HepG2 (cell line): ENCODE measurements around the gene CPED1. TPM values are rescaled to one million over a fixed set of nuclear protein-coding genes. Genes with fewer than 3 reads are reported as not detected.
A peak's percentile ranks its signal among the peaks of the same experiment; 100 is the strongest.

Experiments
- ARID4A ChIP-seq: sonication (generic); formaldehyde crosslinking; IDR thresholded peaks from 2 replicates; pipeline ENCODE4 v1.5.0; 2020; ENCODE audit warnings: mild to moderate bottlenecking, missing genetic modification reagents, borderline replicate concordance
- ARID5B ChIP-seq: IDR thresholded peaks from 2 replicates; pipeline ENCODE4 v1.4.0; 2020; ENCODE audit warnings: mild to moderate bottlenecking, missing genetic modification reagents
- FOXM1 ChIP-seq: sonication (generic); formaldehyde crosslinking; IDR thresholded peaks from 2 replicates; pipeline ENCODE4 v1.5.0; 2020; ENCODE audit warnings: missing genetic modification reagents
- HNRNPLL ChIP-seq: fragments of 200-400 bp; formaldehyde crosslinking; IDR thresholded peaks from 2 replicates; pipeline ENCODE4 v1.6.1; 2017; ENCODE audit warnings: mild to moderate bottlenecking, low read depth, low read length; ENCODE audit not compliant: poor library complexity, severe bottlenecking
- HOXA3 ChIP-seq: sonication (generic); formaldehyde crosslinking; IDR thresholded peaks from 2 replicates; pipeline ENCODE4 v1.5.0; 2020; ENCODE audit warnings: missing genetic modification reagents
- KDM2A ChIP-seq: sonication (generic); formaldehyde crosslinking; IDR thresholded peaks from 2 replicates; pipeline ENCODE4 v1.4.0; 2020; ENCODE audit warnings: low read depth, missing genetic modification reagents, borderline replicate concordance
- MAX ChIP-seq: IDR thresholded peaks from 2 replicates; pipeline ENCODE4 v1.6.1; 2012; ENCODE audit warnings: inconsistent platforms
- NFIC ChIP-seq: IDR thresholded peaks from 2 replicates; pipeline ENCODE4 v1.6.1; 2012; ENCODE audit warnings: mild to moderate bottlenecking, low read length, inconsistent platforms
- SYNCRIP ChIP-seq: fragments of 200-400 bp; formaldehyde crosslinking; IDR thresholded peaks from 2 replicates; pipeline ENCODE4 v1.6.1; 2018; ENCODE audit warnings: mild to moderate bottlenecking, low read depth, low read length; ENCODE audit not compliant: insufficient read depth
- TBX3 ChIP-seq: fragments of 450-650 bp; IDR thresholded peaks from 2 replicates; pipeline ENCODE4 v1.6.1; 2017; ENCODE audit warnings: antibody characterized with exemption, mild to moderate bottlenecking, inconsistent platforms, borderline replicate concordance
- ZMAT3 ChIP-seq: sonication (generic); formaldehyde crosslinking; conservative IDR thresholded peaks from 2 replicates; pipeline ENCODE4 v1.7.0; 2021; ENCODE audit warnings: missing genetic modification reagents
- ZMYM4 ChIP-seq: sonication (generic); formaldehyde crosslinking; IDR thresholded peaks from 2 replicates; pipeline ENCODE4 v1.8.1; 2023; ENCODE audit warnings: mild to moderate bottlenecking, missing genetic modification reagents
- ZNF225 ChIP-seq: sonication (generic); formaldehyde crosslinking; IDR thresholded peaks from 2 replicates; pipeline ENCODE4 v1.4.0; 2020; ENCODE audit warnings: mild to moderate bottlenecking, missing genetic modification reagents
- ZNF354B ChIP-seq: sonication (generic); formaldehyde crosslinking; IDR thresholded peaks from 2 replicates; pipeline ENCODE4 v1.8.0; 2022; ENCODE audit warnings: mild to moderate bottlenecking, missing genetic modification reagents
- ZNF362 ChIP-seq: sonication (generic); formaldehyde crosslinking; IDR thresholded peaks from 2 replicates; pipeline ENCODE4 v1.4.0; 2020; ENCODE audit warnings: missing genetic modification reagents, mild to moderate bottlenecking, borderline replicate concordance
- ZNF552 ChIP-seq: sonication (generic); formaldehyde crosslinking; IDR thresholded peaks from 2 replicates; pipeline ENCODE4 v1.9.0; 2022; ENCODE audit warnings: missing genetic modification reagents, mild to moderate bottlenecking, borderline replicate concordance
- ZNF670 ChIP-seq: sonication (generic); formaldehyde crosslinking; IDR thresholded peaks from 2 replicates; pipeline ENCODE4 v1.8.0; 2022; ENCODE audit warnings: mild to moderate bottlenecking, missing genetic modification reagents, borderline replicate concordance
- ZNF7 ChIP-seq: IDR thresholded peaks from 2 replicates; pipeline ENCODE4 v1.6.1; 2016; ENCODE audit warnings: missing biosample characterization, missing genetic modification reagents
- ZNF766 ChIP-seq: sonication (generic); formaldehyde crosslinking; IDR thresholded peaks from 2 replicates; pipeline ENCODE4 v1.5.0; 2020; ENCODE audit warnings: missing genetic modification reagents, borderline replicate concordance
- ZSCAN9 ChIP-seq: IDR thresholded peaks from 2 replicates; pipeline ENCODE4 v1.6.1; 2016; ENCODE audit warnings: borderline replicate concordance
- polyA plus RNA-seq, 8 experiments: library from polyadenylated mRNA; depleted of rRNA in 3 of 8; stranded (reverse) in 7 of 8; unstranded in 1 of 8; fragments of >200 nt; fragmentation: Illumina TruSeq in 4 of 8; extraction: Trizol in 4 of 8; gene quantifications; 2 replicates each; pipeline versions ENCODE4 v1.2.1 to v1.2.3, GENCODE V29; 2011 to 2016; ENCODE audit warnings: low read depth in 4 of 8, missing spikeins in 1 of 8, mixed read lengths in 1 of 8; ENCODE audit not compliant: insufficient read depth in 1 of 8
- total RNA-seq, 5 experiments: library from RNA; depleted of rRNA; stranded (reverse); fragments of >200 nt; fragmentation: Illumina TruSeq; extraction: Trizol; gene quantifications; 2 replicates each; pipeline ENCODE4 v1.2.3, GENCODE V29; 2016; ENCODE audit warnings: low read depth in 1 of 5

Gene CPED1
- total and polyA plus RNA-seq, 2 of the 13 experiments (the other 11 are each of a cell fraction or from before 2014, with no cell fraction given), result 11.5 to 27.0 TPM

GRCh38 chr7:120988591-120989256 is at the start of gene CPED1 (continued):
- peak; percentile 6; the same call in 1 of the 2 replicates for TF ChIP-seq ARID5B (CRISPR knock-in tag)
- TF ChIP-seq ZMAT3, result 0 out of 2 replicates have a peak, but pooled peaks have one; percentile 30
- no peak for TF ChIP-seq ZSCAN9 (CRISPR knock-in tag)
- TF ChIP-seq FOXM1 (CRISPR knock-in tag), result no peak
- TF ChIP-seq ZMYM4 (CRISPR knock-in tag), result peak; percentile 21; the same call in 1 of the 2 replicates
- no peak for TF ChIP-seq TBX3
- 0 out of 2 replicates have a peak, but pooled peaks have one; percentile 21 for TF ChIP-seq MAX
- TF ChIP-seq ZNF362 (CRISPR knock-in tag), result peak; percentile 67; the same call in 1 of the 2 replicates
- TF ChIP-seq ARID4A (CRISPR knock-in tag), result no peak; the same call in 1 of the 2 replicates
- TF ChIP-seq HOXA3, result 0 out of 2 replicates have a peak, but pooled peaks have one; percentile 9
- no peak for TF ChIP-seq SYNCRIP
- TF ChIP-seq ZNF7, result no peak
- TF ChIP-seq ZNF552 (CRISPR knock-in tag), result no peak
- TF ChIP-seq NFIC, result no peak
- TF ChIP-seq ZNF670, result no peak
- TF ChIP-seq ZNF354B (CRISPR knock-in tag), result no peak
- no peak for TF ChIP-seq ZNF225 (CRISPR knock-in tag)
- TF ChIP-seq ZNF766 (CRISPR knock-in tag), result no peak
- TF ChIP-seq HNRNPLL, result peak; percentile 63
- TF ChIP-seq KDM2A (CRISPR knock-in tag), result peak; percentile 66; the same call in 1 of the 2 replicates
